GM12878 (cell line): ENCODE measurements around the gene FUZ. TPM values are rescaled to one million over a fixed set of nuclear protein-coding genes. Genes with fewer than 3 reads are reported as not detected.
A peak's percentile ranks its signal among the peaks of the same experiment; 100 is the strongest.

Source experiments
- CHD2 ChIP-seq: IDR thresholded peaks from 2 replicates; pipeline ENCODE4 v1.6.1; 2011; ENCODE audit warnings: low read depth, low read length, improper control_type of control experiment, borderline replicate concordance
- CUX1 ChIP-seq: IDR thresholded peaks from 2 replicates; pipeline ENCODE4 v1.6.1; 2012; ENCODE audit warnings: improper control_type of control experiment, low read depth, low read length; ENCODE audit not compliant: insufficient replicate concordance
- FOS ChIP-seq: IDR thresholded peaks from 3 replicates; pipeline ENCODE4 v1.6.1; 2011; ENCODE audit warnings: borderline replicate concordance; ENCODE audit not compliant: insufficient read length; ENCODE audit errors: extremely low read depth
- FOXK2 ChIP-seq: fragments of 450-650 bp; IDR thresholded peaks from 2 replicates; pipeline ENCODE4 v1.6.1; 2017; ENCODE audit warnings: mild to moderate bottlenecking, moderate library complexity
- JUNB ChIP-seq: IDR thresholded peaks from 2 replicates; pipeline ENCODE4 v1.6.1; 2016; ENCODE audit warnings: antibody characterized with exemption, mild to moderate bottlenecking
- NFYB ChIP-seq: IDR thresholded peaks from 2 replicates; pipeline ENCODE4 v1.6.1; 2011; ENCODE audit warnings: low read depth, mild to moderate bottlenecking, low read length, improper control_type of control experiment, moderate library complexity; ENCODE audit not compliant: insufficient read depth
- NR2C2 ChIP-seq: IDR thresholded peaks from 2 replicates; pipeline ENCODE4 v1.6.1; 2011; ENCODE audit warnings: borderline replicate concordance, low read depth; ENCODE audit not compliant: control insufficient read depth, insufficient read length
- POU2F2 ChIP-seq: IDR thresholded peaks from 3 replicates; pipeline ENCODE4 v1.6.1; 2011; ENCODE audit warnings: low read depth, mild to moderate bottlenecking, low read length, borderline replicate concordance
- RBBP5 ChIP-seq: fragments of 200-600 bp; sonication (generic); conservative IDR thresholded peaks from 2 replicates; pipeline ENCODE4 v1.6.1; 2016
- SRF ChIP-seq, 2 experiments: IDR thresholded peaks; 2 replicates each; pipeline ENCODE4 v1.6.1; 2011; ENCODE audit warnings: low read depth in 2 of 2, low read length in 2 of 2, mild to moderate bottlenecking in 1 of 2, moderate library complexity in 1 of 2
- STAT3 ChIP-seq: IDR thresholded peaks from 2 replicates; pipeline ENCODE4 v1.6.1; 2011; ENCODE audit warnings: low read depth, low read length, improper control_type of control experiment
- YY1 ChIP-seq: IDR thresholded peaks from 2 replicates; pipeline ENCODE4 v1.6.1; 2011; ENCODE audit warnings: low read depth, mild to moderate bottlenecking, low read length
- ZBTB40 ChIP-seq: fragments of 450-650 bp; IDR thresholded peaks from 2 replicates; pipeline ENCODE4 v1.6.1; 2016; ENCODE audit warnings: mild to moderate bottlenecking, moderate library complexity, borderline replicate concordance
- ZNF384 ChIP-seq: IDR thresholded peaks from 2 replicates; pipeline ENCODE4 v1.6.1; 2012; ENCODE audit warnings: low read depth, mild to moderate bottlenecking, low read length, improper control_type of control experiment, borderline replicate concordance
- ZNF687 ChIP-seq: fragments of 450-650 bp; IDR thresholded peaks from 2 replicates; pipeline ENCODE4 v1.6.1; 2017; ENCODE audit warnings: mild to moderate bottlenecking, moderate library complexity
- polyA plus RNA-seq, 11 experiments: library from polyadenylated mRNA; depleted of rRNA in 4 of 11; unstranded in 6 of 11; stranded (reverse) in 5 of 11; fragments of >200 nt; fragmentation: Nextera tagmentation in 4 of 11; fragmentation: Illumina TruSeq in 1 of 11; extraction: Ambion mirVana in 4 of 11; extraction: Trizol in 1 of 11; gene quantifications; 1 replicate in 1 of 11; 2 replicates in 10 of 11; pipeline versions ENCODE4 v1.2.1 to v1.2.3, GENCODE V29; 2011 to 2016; ENCODE audit warnings: inconsistent platforms in 2 of 11, missing spikeins in 2 of 11, low read depth in 1 of 11
- total RNA-seq, 4 experiments: library from RNA; depleted of rRNA in 3 of 4; stranded (reverse); fragments of >200 nt in 3 of 4; fragmentation: Illumina TruSeq in 1 of 4; extraction: Trizol in 1 of 4; gene quantifications; 2 replicates each; pipeline versions ENCODE4 v1.2.1 to v1.2.3, GENCODE V29; 2013 to 2021

FUZ gene
- total and polyA plus RNA-seq, 10 of the 15 experiments (the other 5 are each of a cell fraction or from before 2014, with no cell fraction given), result 0.18 to 11.5 (median 8.8) TPM

- TF ChIP-seq ZNF687, result no peak; the same call in 1 of the 2 replicates
- no peak for TF ChIP-seq NFYB
- no peak for TF ChIP-seq NR2C2
- no peak for TF ChIP-seq RBBP5
- 0 out of 4 replicates have a peak, but pooled peaks of 1 of the 2 experiments have one; percentile 50 for TF ChIP-seq SRF (IDR thresholded peaks at IDR 0.05; ENCODE audit: low read depth in 2 of 2, low read length in 2 of 2)
- no peak for TF ChIP-seq FOS
- peak; percentile 99 for TF ChIP-seq YY1
- no peak for TF ChIP-seq POU2F2
- TF ChIP-seq STAT3, result no peak
- TF ChIP-seq FOXK2, result peak; percentile 93
- TF ChIP-seq ZBTB40, result peak; percentile 94
- TF ChIP-seq CHD2, result peak; percentile 58
- TF ChIP-seq ZNF384, result peak; percentile 86
- TF ChIP-seq JUNB, result no peak
- no peak for TF ChIP-seq CUX1
Observed at GRCh38 chr19:49812997-49813861, at the start of gene FUZ (continued).
